Retinal pigment epithelial cell (primary cell): Measurements from ENCODE around the gene TBC1D8.

Source experiments
- DNase-seq: peaks from one replicate; pipeline ENCODE4 v3.0.0-alpha.2; 2010; ENCODE audit warnings: low read depth
- H3K4me3 ChIP-seq: 2 replicates; pipeline ENCODE4 v1.5.1; 2011; ENCODE audit warnings: mild to moderate bottlenecking, low read length, control low read depth, moderate library complexity
- CTCF ChIP-seq: conservative IDR thresholded peaks from 2 replicates; pipeline ENCODE4 v1.5.1; 2011; ENCODE audit warnings: low read depth, low read length, control low read depth, inconsistent platforms

TBC1D8 gene

GRCh38 chr2:101147062-101147461 is 4.1 kb downstream of the TBC1D8 start:
- TF ChIP-seq CTCF: no peak

GRCh38 chr2:101146535-101146934 is 4.6 kb downstream of the TBC1D8 start:
- DNase-seq: no peak
- no peak for TF ChIP-seq CTCF
- H3K4me3 ChIP-seq: no peak overlapping the region

More at GRCh38 chr2:101147062-101147461, 4.1 kb downstream of the TBC1D8 start:
- no peak for DNase-seq
- H3K4me3 ChIP-seq: no peak overlapping the region

GRCh38 chr2:101145406-101145805 is 5.8 kb downstream of the TBC1D8 start:
- no peak for DNase-seq
- TF ChIP-seq CTCF: no peak

GRCh38 chr2:101142163-101142562 is 9.0 kb downstream of the TBC1D8 start:
- DNase-seq: no peak
- no peak for TF ChIP-seq CTCF
- no peak overlapping the region for H3K4me3 ChIP-seq

More at GRCh38 chr2:101145406-101145805, 5.8 kb downstream of the TBC1D8 start:
- H3K4me3 ChIP-seq: no peak overlapping the region

GRCh38 chr2:101140978-101141655 is 10.1 kb downstream of the TBC1D8 start:
- H3K4me3 ChIP-seq: no peak overlapping the region
- DNase-seq: no peak
- no peak for TF ChIP-seq CTCF

GRCh38 chr2:101140237-101140636 is 10.9 kb downstream of the TBC1D8 start:
- H3K4me3 ChIP-seq: no peak overlapping the region
- DNase-seq: no peak
- no peak for TF ChIP-seq CTCF

- no peak overlapping the region for H3K4me3 ChIP-seq
- no peak for TF ChIP-seq CTCF
- no peak for DNase-seq
Measured at GRCh38 chr2:101139495-101139894, 11.7 kb downstream of the TBC1D8 start.
